ENCODE data around the gene ZNF385B. TPM values are rescaled to one million over a fixed set of nuclear protein-coding genes. Genes with fewer than 3 reads are reported as not detected.

Gene ZNF385B
- total RNA-seq, 3 donors from 2014 or later: 3.4 to 8.8 (median 4.5) TPM

DNA sequence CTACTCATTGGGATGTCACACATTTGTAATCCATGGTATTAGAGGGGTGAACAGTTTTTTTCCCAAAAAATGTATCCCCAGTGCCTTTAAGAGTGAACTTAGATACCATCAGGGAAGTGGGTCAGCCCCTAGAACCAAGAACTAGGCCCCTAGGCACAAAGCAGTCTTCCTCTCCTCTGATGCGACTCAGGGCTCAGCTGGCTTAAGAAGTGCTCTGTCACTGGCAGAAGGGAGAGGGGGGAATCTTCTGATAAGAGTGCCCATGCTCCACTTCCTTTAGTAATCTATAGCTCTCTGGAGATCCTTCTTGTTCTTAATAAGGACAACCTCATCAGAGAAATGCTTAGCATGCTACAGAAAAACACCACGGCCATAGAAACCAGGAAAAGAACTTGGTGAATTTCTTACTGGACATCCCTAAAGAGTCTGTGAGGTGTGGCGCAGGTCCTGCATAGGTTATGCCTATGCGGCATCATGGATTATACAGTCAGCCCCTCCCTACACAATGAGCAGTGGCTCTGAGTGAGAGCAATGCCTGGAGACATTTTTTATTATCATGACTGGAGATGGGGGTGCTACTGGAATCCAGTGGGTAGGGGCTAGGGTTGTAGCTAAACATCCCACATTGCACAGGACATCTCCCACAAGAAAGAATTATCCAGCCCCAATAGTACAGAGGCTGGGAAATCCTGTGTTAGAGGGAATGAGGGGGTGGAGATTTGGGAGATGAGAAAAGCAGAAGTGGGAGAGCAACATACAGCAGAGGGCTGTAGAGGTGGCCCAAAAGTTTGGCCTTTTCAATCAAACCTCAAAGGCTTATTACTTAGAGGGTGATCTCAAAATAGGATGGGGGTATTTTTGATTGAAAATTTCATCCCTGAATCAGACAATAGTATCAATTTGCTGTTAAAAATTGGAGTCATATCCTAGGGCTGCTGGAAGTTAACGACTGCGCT, 21.7 kb upstream of the ZNF385B start:
- TF ChIP-seq POLR2AphosphoS5 (IDR thresholded peaks at IDR 0.05) (no peak), POLR2A (IDR thresholded peaks at IDR 0.05) (no peak)
- TF ChIP-seq, protein P1, sequence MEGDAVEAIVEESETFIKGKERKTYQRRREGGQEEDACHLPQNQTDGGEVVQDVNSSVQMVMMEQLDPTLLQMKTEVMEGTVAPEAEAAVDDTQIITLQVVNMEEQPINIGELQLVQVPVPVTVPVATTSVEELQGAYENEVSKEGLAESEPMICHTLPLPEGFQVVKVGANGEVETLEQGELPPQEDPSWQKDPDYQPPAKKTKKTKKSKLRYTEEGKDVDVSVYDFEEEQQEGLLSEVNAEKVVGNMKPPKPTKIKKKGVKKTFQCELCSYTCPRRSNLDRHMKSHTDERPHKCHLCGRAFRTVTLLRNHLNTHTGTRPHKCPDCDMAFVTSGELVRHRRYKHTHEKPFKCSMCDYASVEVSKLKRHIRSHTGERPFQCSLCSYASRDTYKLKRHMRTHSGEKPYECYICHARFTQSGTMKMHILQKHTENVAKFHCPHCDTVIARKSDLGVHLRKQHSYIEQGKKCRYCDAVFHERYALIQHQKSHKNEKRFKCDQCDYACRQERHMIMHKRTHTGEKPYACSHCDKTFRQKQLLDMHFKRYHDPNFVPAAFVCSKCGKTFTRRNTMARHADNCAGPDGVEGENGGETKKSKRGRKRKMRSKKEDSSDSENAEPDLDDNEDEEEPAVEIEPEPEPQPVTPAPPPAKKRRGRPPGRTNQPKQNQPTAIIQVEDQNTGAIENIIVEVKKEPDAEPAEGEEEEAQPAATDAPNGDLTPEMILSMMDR (IDR thresholded peaks at IDR 0.05): no peak
- H3K36me3 ChIP-seq: no peaks in the 10 kb centered on the region
- H3K27me3 ChIP-seq: no peaks in the 10 kb centered on the region
- intact Hi-C loops (cut with DNase I; ENCODE audit: low total_unique reads): no loop called here
- no peak overlapping the region for H3K27ac ChIP-seq
- no peaks in the 10 kb centered on the region for H3K9me3 ChIP-seq
- DNase-seq (ENCODE audit: low spot score in 2 of 2): no peak
- H3K4me3 ChIP-seq: no peak overlapping the region
- H3K4me1 ChIP-seq: no peaks in the 10 kb centered on the region

DNA sequence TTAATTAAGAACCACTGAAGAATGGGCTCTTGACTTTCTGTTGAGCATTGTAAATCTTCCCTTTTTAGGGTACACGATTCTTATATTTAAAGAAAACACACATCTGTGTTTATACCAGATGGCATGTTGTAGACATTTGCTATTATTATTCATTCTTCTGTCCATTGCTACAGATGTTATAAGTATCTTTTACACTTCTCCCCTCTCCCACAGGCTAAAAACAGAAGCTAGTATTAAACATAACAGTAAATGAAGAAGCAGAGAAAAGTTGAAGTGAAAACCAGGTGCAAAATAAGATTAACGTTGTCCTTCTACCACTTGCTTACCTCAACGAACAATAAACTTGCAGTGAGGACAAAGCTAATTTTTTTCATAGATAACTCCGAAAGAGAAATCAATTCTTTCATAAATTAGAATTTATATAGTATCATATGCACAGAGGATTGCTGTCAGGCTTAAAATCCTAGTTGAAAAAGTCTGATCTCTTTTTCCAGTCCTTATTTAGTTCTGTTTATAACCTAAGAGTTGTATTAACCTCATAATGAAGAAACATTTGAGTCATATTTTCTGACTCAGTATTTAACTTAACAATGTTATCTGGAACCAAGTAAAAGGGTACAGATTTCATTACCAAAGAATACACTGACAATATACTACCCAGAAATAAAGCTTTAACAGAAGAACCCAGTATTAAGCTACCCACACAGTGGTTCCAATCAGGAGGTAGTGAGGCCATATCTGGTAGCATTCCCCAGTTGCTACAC, 16.4 kb upstream of the ZNF385B start:
- no peaks in the 10 kb centered on the region for H3K4me1 ChIP-seq
- H3K27me3 ChIP-seq: no peaks in the 10 kb centered on the region
- H3K4me3 ChIP-seq: no peak overlapping the region
- no peaks in the 10 kb centered on the region for H3K9me3 ChIP-seq
- no peaks in the 10 kb centered on the region for H3K36me3 ChIP-seq
- DNase-seq (ENCODE audit: low spot score in 2 of 2): no peak
- no peak overlapping the region for H3K27ac ChIP-seq
- intact Hi-C loops (cut with DNase I; ENCODE audit: low total_unique reads): no loop called here
- TF ChIP-seq POLR2A (IDR thresholded peaks at IDR 0.05) (no peak), POLR2AphosphoS5 (IDR thresholded peaks at IDR 0.05) (no peak)
- TF ChIP-seq, protein P1 (IDR thresholded peaks at IDR 0.05): no peak

DNA sequence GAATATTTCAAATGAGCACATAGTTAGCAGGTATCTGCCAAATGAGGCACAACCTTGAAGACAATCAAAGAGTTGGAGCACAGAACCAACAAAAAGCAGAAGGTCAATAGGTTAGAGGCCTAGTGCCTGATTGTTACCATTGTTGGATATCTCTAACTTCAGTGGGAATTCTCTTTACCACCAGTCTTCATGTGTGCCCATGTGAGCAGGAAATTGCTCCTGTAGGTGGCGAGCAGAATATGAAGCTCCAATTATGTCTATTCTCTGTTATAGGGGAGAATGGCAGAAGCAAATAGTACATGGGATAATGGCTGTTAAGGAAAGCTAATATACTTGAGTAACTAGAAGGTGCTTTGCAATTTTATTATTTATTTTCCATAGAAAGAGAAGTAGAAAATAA, 14.9 kb upstream of the ZNF385B start:
- DNase-seq (ENCODE audit: low spot score in 2 of 2): no peak
- no peaks in the 10 kb centered on the region for H3K4me1 ChIP-seq
- H3K9me3 ChIP-seq: no peaks in the 10 kb centered on the region
- no peaks in the 10 kb centered on the region for H3K27me3 ChIP-seq
- no peak overlapping the region for H3K4me3 ChIP-seq
- H3K36me3 ChIP-seq: no peaks in the 10 kb centered on the region
- TF ChIP-seq, protein P1 (IDR thresholded peaks at IDR 0.05): no peak
- TF ChIP-seq POLR2A (IDR thresholded peaks at IDR 0.05) (no peak), POLR2AphosphoS5 (IDR thresholded peaks at IDR 0.05) (no peak)
- intact Hi-C loops (cut with DNase I; ENCODE audit: low total_unique reads): no loop called here
- no peak overlapping the region for H3K27ac ChIP-seq

DNA sequence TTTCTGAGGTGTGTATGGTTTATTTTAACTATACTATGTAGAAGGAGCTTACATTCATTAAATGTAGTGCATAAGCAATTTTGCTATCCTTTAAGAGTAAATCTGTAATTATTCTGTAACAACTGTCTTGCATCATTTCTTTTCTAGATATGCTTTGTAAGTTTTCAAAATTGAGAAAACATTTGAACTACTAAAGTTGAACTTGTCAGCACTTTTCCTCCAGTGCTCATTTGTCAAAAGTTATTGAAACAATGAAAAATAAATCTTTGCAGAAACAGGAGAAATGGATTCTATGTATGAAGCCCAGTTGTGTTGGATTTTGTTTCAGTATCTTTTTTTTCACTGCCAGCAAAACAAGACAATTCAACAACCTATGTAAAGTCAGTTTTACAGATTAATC, 14.5 kb upstream of the ZNF385B start:
- H3K4me3 ChIP-seq: no peak overlapping the region
- no peaks in the 10 kb centered on the region for H3K9me3 ChIP-seq
- intact Hi-C loops (cut with DNase I; ENCODE audit: low total_unique reads): no loop called here
- DNase-seq (ENCODE audit: low spot score in 2 of 2): no peak
- no peak overlapping the region for H3K27ac ChIP-seq
- no peaks in the 10 kb centered on the region for H3K4me1 ChIP-seq
- TF ChIP-seq POLR2AphosphoS5 (IDR thresholded peaks at IDR 0.05) (no peak), POLR2A (IDR thresholded peaks at IDR 0.05) (no peak)
- TF ChIP-seq, protein P1 (IDR thresholded peaks at IDR 0.05): no peak
- H3K27me3 ChIP-seq: no peaks in the 10 kb centered on the region
- H3K36me3 ChIP-seq: no peaks in the 10 kb centered on the region
